Prostate gland (tissue), 2 donors: ENCODE data around the gene LTBP2. TPM values are rescaled to one million over a fixed set of nuclear protein-coding genes. Genes with fewer than 3 reads are reported as not detected.

ENCODE experiments used
- DNase-seq: peaks from one replicate; pipeline ENCODE4 v3.0.0-alpha.2; 2019; ENCODE audit warnings: low spot score
- H3K27ac ChIP-seq, 2 donors: fragments of 200-600 bp; sonication (generic); 2 replicates each; pipeline ENCODE4 v1.5.1; 2017 to 2019
- H3K27me3 ChIP-seq: fragments of 200-600 bp; sonication (generic); replicated peaks from 2 replicates; pipeline ENCODE4 v1.5.1; 2019; ENCODE audit not compliant: insufficient read depth
- H3K36me3 ChIP-seq, 2 donors: fragments of 200-600 bp; sonication (generic); 1 replicate in 1 of 2; 2 replicates in 1 of 2; pipeline versions ENCODE4 v1.5.1 to v1.8.1; 2017 to 2019
- H3K4me1 ChIP-seq: fragments of 200-600 bp; sonication (generic); replicated peaks from 2 replicates; pipeline ENCODE4 v1.5.1; 2019
- H3K4me3 ChIP-seq, 2 donors: fragments of 200-600 bp; sonication (generic); 2 replicates each; pipeline ENCODE4 v1.5.1; 2017 to 2019
- H3K9me3 ChIP-seq: fragments of 200-600 bp; sonication (generic); 2 replicates; pipeline ENCODE4 v1.5.1; 2017
- CTCF ChIP-seq, 4 experiments: fragments of 200-600 bp in 2 of 4; fragments of 450-650 bp in 2 of 4; sonication (generic) in 2 of 4; IDR thresholded peaks; 1 replicate in 3 of 4; 2 replicates in 1 of 4; pipeline ENCODE4 v1.5.1; 2016 to 2019; ENCODE audit warnings: antibody characterized with exemption in 4 of 4, mild to moderate bottlenecking in 2 of 4, moderate library complexity in 2 of 4
- POLR2A ChIP-seq: fragments of 450-650 bp; IDR thresholded peaks from one replicate; pipeline ENCODE4 v1.6.1; 2016; ENCODE audit warnings: antibody characterized with exemption, mild to moderate bottlenecking
- POLR2AphosphoS5 ChIP-seq: sonication (generic); formaldehyde crosslinking; IDR thresholded peaks from one replicate; pipeline ENCODE4 v1.6.1; 2017; ENCODE audit warnings: antibody characterized with exemption
- WGBS: methylation state at CpG from one replicate; pipeline ENCODE4 v1.1.5; 2018; 5-methylcytosine and 5-hydroxymethylcytosine counted together
- intact Hi-C: fragments of 100-400 bp; cut with DNase I; formaldehyde crosslinking; loops from one replicate; pipeline ENCODE4 v1.14.2; 2022
- total RNA-seq, 2 donors: library from RNA; depleted of rRNA; stranded (reverse); fragments of >200 nt; gene quantifications; one replicate each; pipeline ENCODE4 v1.1.0, GENCODE V29; 2016

Gene LTBP2
- total RNA-seq, 2 donors from 2014 or later: 47.0 to 90.7 TPM

- DNase-seq: no peak
- Histone ChIP-seq H3K4me1 (peaks cover 6% of the 10 kb centered on the region), H3K27me3 (no peaks in the 10 kb centered on the region), H3K36me3 (no peaks in the 10 kb centered on the region), H3K9me3 (no peaks in the 10 kb centered on the region), H3K4me3 (no peak overlapping the region), H3K27ac (no peak overlapping the region)
- intact Hi-C loops: no loop called here
- no peak for TF ChIP-seq POLR2AphosphoS5
- no peak for TF ChIP-seq CTCF (IDR thresholded peaks at IDR 0.05)
- no peak for TF ChIP-seq POLR2A
- 68% methylated on average over 2 of the region's 2 CpGs for whole genome bisulfite sequencing
Observed at GRCh38 chr14:74495356-74495755, 116.7 kb downstream of the LTBP2 start.

GRCh38 chr14:74493343-74494261 is 118.4 kb downstream of the LTBP2 start, which contains the start of gene ISCA2:
TSS of gene ISCA2 (plus strand) at chr14:74493765. CDS start at chr14:74493775, 10 bp downstream.
- intact Hi-C loops: no loop called here
- Histone ChIP-seq H3K4me3 (peak within 1 kb of the TSS; percentile 82 to 95), H3K9me3 (no peaks in the 10 kb centered on the region), H3K27me3 (no peaks in the 10 kb centered on the region), H3K4me1 (peaks cover 6% of the 10 kb centered on the region), H3K27ac (peak within 1 kb of the TSS; percentile 95 to 96), H3K36me3 (no peaks in the 10 kb centered on the region)
- DNase-seq: peak; percentile 100
- TF ChIP-seq POLR2AphosphoS5 (peak; percentile 85), CTCF (IDR thresholded peaks at IDR 0.05) (peak in 2 of 4 experiments; percentile 18 to 31), POLR2A (peak; percentile 75)
- 1% methylated on average over 62 of the region's 73 CpGs for WGBS

GRCh38 chr14:74492776-74493342 is 119.2 kb downstream of the LTBP2 start, which contains the start of gene NPC2:
TSS of gene NPC2 (minus strand) at chr14:74493305. CDS start at chr14:74493274, 31 bp downstream.
- intact Hi-C loops: no loop called here
- peaks cover 6% of the 10 kb centered on the region for H3K4me1 ChIP-seq

GRCh38 chr14:74491956-74492775 is 119.9 kb downstream of the LTBP2 start:
- no peaks in the 10 kb centered on the region for H3K9me3 ChIP-seq
- WGBS: 1% methylated on average over 20 of the region's 20 CpGs
- H3K4me3 ChIP-seq: peak overlapping the region; percentile 82 to 95
- TF ChIP-seq CTCF (IDR thresholded peaks at IDR 0.05) (peak in 1 of 4 experiments; percentile 36), POLR2AphosphoS5 (no peak), POLR2A (no peak)
- DNase-seq: no peak
- no peaks in the 10 kb centered on the region for H3K27me3 ChIP-seq
- peak overlapping the region; percentile 95 to 96 for H3K27ac ChIP-seq
- peaks cover 6% of the 10 kb centered on the region for H3K4me1 ChIP-seq
- intact Hi-C loops: no loop called here
- H3K36me3 ChIP-seq: no peaks in the 10 kb centered on the region

More at GRCh38 chr14:74492776-74493342, 119.2 kb downstream of the LTBP2 start, which contains the start of gene NPC2:
- H3K27ac ChIP-seq: peak within 1 kb of the TSS; percentile 95 to 96
- DNase-seq: no peak
- H3K9me3 ChIP-seq: no peaks in the 10 kb centered on the region
- WGBS: under 1% methylated on average over 28 of the region's 35 CpGs
- H3K36me3 ChIP-seq: no peaks in the 10 kb centered on the region
- TF ChIP-seq POLR2A (peak; percentile 88), POLR2AphosphoS5 (peak; percentile 62), CTCF (IDR thresholded peaks at IDR 0.05) (peak in 1 of 4 experiments; percentile 4)
- peak within 1 kb of the TSS; percentile 82 to 95 for H3K4me3 ChIP-seq
- no peaks in the 10 kb centered on the region for H3K27me3 ChIP-seq
